RKO (cell line): ENCODE measurements around the gene PPFIBP2.
"Not testable (repeated sequence)": the region's sequence is repeated elsewhere in the genome, so short reads cannot be mapped to it uniquely, and the experiment has no call there.

ENCODE experiments used
- DNase-seq: peaks from one replicate; pipeline ENCODE4 v3.0.0-alpha.2; 2016; ENCODE audit warnings: low spot score

The PPFIBP2 gene

DNA sequence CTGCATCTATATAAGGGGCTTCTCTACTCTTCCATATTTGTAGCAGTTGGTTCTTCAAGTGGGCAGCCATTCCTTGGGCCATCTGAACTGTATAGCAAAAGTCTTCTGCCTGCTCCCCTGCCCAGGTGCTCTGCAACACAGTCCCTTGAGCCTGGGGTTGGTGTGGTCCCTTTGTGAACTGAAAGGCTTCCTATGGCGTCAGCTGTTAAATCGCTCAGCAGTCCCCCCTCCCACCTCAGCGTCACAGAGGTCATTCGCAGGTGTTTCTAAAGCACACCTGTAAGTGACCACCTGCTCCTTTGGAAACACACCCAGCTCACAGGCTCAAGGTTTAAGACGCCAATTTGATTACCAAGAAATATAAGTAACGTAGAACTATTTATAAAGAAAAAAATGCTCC lies 122.6 kb downstream of the PPFIBP2 start:
- DNase-seq = no peak

DNA sequence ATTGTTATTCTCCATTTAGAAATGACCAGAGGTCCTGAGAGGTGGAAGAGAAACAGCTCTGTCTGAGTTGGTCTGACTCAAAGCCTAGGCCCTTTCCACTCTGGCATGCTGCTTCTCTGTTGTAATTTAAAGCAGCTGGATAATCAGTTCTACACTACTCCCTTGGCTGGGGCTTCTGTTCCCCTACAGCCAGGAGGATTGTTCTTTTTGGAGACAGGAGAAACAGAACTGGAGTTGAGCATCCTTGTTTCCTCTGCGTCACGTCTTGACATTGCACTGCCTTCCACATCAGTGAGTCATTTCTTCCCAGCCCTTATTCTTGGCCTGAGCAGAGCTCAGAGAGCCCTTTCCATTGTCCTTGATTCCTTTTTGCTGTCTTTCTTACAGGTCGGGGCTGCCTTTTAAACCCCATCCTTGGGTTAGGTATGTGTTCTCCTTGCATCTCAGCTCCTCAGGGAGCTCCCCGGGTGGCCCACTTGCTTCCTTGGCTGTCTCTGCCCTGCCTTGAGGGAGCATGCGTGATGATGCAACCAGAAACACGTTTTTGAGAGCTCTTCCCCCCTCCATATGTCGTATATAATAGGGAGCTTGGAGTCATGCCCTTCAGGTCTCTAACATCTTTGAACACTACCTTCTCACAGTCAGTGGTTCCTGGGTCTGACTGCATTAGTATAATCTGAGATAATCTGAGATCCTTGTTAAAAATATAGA lies 123.8 kb downstream of the PPFIBP2 start:
- DNase-seq = no peak

DNA sequence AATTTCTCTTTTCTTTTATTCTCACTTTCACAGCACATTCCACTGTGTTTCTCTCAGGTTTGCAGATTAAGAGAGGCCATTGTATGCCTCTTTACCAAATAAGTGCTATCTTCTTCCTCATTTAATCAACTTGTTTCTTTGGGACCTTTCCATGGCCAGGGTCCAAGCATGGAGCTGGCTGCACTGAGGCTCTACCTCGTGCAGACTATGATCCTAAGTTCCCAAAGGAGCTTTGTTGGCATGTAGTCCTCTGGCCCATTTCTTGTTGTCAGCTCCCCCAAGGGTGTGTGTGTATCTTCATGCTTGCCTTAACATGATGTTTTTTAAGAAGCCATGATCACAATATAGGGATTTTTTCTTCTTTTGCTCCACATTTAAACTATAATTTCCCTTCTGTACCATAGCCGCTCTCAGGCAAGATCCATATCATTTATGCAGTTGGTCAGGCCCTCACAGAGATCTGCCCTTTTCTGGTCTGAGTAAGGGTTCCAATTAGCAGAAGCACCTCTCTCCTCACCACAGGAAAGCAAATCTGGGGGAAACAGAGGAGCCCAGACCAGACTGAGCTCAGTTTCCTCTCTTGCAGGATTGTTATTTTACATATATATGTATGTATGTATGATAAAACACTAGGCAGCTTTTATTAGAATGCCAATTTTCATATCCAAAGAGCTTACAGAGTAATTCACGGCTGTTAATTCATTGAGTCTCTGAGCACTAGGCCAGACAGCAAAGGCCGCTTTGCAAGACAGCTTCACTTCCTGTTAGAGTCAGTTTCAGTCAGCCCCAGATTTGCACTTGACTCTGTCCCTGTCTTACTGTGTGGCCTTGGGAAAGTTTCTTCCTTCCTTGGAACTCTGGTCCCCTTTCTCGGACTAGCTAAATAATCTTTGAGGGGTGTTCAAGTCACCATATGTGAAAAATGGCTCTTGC lies 125.2 kb downstream of the PPFIBP2 start:
- no peak for DNase-seq

GRCh38 chr11:7639643-7640025 lies 125.8 kb downstream of the PPFIBP2 start:
- DNase-seq = no peak

- no peak for DNase-seq
Measured at GRCh38 chr11:7640816-7641215, 127.0 kb downstream of the PPFIBP2 start.

- no peak for DNase-seq
Measured at GRCh38 chr11:7642747-7643146, 128.9 kb downstream of the PPFIBP2 start.

DNA sequence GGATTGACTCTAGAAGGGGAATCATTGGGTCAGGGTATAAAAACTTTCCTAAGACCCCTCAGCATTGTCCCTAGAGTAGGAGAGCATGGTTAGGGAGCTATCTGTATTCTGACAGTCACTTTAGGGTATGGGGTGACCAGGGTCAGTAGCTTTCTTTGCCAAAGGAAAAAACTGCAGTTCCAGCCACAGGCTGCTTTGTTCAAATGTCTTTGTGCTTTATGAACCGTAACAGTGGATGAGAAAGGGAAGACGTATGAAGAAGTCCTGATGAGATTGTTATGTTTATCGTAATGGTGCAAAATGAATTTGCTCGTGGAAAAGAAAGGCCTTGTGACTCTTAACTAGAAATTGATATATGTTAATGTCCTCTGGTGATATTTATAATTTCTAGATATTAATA lies 129.5 kb downstream of the PPFIBP2 start:
- DNase-seq = no peak

DNA sequence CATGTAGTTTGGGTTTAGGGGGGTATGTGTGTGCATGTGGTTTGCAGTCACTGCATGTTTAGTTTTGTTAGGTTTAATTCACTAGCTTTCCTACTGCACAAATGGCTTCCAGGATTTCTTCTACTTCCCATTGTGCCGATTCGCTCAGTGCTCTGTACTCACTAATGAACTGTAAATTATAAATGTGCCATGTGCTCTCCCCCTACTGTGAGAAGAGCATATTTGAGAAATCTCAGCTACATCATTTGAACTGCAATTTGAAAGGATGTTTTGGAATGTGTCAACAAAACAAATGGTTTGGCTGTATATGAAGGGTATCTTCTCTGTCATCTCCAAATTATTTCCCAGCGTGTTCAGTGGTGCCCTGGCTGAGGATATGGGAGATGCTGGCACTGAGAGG lies 131.4 kb downstream of the PPFIBP2 start:
- DNase-seq = no peak

DNA sequence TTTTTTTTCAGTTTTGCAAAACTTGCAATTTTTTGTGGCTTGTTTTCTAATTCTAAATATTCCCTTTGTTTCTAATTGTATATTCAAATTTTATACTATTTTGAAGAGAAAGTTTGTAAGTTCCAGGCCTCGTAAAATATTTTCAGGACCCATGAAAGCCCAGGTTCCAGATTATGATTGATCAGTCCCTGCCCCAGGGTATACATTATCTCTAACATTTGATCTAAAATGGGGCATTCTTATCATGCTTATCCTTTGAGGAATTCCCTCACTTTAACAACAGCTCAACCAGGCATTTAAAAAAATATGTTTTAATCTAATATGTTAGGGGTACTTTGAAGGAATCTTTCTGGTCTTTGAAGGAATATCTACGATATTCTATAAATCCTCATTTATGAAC lies 133.1 kb downstream of the PPFIBP2 start:
- DNase-seq = no peak

GRCh38 chr11:7648264-7648663 lies 134.5 kb downstream of the PPFIBP2 start:
- DNase-seq = no peak

- no peak for DNase-seq
Measured at GRCh38 chr11:7651140-7651551, 137.3 kb downstream of the PPFIBP2 start.

- no peak for DNase-seq
Measured at GRCh38 chr11:7651700-7652099, 137.9 kb downstream of the PPFIBP2 start.

- DNase-seq = no peak
Measured at GRCh38 chr11:7654195-7654705, 140.5 kb downstream of the PPFIBP2 start.

DNA sequence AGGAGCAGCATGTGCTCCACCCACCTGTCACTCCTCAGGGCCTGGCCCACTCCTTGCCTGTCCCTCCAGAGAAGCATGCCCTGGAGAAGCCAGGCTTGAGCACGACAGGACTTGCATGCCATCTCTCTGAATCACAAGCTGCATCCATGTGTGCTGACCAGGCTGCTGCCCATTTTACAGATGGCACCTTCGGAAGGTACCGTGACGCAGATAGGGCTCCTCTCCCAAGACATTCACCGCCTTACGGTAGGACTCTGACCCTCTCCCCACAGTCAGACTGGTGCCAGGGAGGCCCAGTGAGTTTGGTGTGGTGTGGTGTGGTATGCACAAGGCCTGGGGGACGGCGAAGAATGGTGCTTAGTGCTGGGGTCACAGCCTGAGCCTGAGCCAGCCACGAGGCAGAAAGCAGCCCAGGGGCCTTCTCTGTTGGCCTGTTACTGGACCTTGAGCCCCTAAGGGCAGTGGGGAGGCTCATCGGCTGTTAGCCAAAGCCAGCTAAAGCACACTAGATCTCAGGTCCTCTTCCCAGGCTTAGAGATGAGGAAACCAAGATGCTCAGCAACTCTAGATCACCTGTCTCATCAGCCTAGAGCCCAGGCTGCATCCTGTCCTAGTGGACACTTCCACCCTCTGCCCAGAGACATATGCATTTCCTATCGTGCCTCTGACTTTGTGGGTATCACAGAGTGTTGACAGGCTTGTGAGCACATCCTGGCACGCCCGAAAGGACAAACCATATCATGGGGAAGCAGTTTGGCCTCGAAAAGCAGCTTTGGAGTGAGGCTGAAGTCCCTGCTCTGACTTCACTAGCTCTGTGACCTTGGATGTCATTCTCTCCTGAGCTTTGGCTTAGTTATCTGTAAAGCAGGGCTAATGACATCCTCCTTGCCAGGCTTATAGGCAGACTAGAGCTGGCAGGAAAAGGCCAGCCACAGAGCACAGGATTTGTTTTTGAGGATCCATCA lies 141.7 kb downstream of the PPFIBP2 start:
- DNase-seq = no peak

DNA sequence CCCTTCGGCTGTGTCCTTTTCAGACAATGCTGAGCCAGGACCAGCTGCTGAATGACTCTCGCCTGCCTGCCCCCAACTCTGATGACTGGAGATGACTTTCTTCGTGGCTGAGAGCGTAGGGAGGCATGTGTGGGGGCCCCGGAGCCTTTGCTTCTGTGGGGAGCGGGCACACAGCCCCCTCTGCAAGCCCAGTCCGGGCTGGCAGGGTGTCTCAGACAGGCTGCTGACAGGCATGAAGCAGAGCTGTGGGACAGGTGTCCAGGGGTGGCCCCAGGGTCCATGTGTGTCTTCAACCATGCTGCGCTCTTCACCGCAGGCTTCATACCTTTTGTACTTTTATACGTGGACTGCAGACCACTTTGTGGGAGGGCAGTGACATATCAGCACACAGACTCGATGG lies 142.9 kb downstream of the PPFIBP2 start:
- DNase-seq = no peak

GRCh38 chr11:7657306-7658025 lies 143.7 kb downstream of the PPFIBP2 start:
- peak; percentile 36 for DNase-seq

DNA sequence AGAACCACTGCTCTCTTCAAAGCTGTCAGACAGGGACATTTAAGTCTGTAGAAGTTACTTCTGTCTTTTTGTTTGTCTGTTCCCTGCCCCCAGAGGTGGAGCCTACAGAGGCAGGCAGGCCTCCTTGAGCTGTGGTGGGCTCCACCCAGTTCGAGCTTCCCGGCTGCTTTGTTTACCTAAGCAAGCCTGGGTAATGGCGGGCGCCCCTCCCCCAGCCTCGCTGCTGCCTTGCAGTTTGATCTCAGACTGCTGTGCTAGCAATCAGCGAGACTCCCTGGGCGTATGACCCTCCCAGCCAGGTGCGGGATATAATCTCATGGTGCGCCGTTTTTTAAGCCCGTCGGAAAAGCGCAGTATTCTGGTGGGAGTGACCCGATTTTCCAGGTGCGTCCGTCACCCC lies 149.7 kb downstream of the PPFIBP2 start:
- not testable (repeated sequence) for DNase-seq

DNA sequence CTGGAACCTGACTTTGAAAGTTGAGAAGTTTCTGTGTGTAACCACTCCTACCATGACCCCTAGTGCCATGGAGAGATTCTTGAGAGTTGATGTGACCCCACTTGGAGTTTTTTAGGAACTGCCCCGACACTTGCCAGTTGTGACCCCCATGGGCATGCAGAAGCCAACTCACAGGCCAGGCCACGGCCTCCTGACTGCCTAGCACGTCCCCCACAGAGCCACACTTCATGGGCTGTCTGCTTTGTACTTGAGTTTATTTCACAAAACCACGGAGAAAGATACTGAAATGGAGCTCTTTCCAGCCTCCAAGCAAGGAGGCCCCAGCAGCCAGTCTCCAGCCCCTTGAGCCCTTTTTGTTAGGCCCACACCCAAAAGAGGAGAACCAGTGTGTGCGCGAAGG lies 151.1 kb downstream of the PPFIBP2 start:
- no peak for DNase-seq

GRCh38 chr11:7665473-7666291 lies 151.9 kb downstream of the PPFIBP2 start:
- peak; percentile 78 for DNase-seq

DNA sequence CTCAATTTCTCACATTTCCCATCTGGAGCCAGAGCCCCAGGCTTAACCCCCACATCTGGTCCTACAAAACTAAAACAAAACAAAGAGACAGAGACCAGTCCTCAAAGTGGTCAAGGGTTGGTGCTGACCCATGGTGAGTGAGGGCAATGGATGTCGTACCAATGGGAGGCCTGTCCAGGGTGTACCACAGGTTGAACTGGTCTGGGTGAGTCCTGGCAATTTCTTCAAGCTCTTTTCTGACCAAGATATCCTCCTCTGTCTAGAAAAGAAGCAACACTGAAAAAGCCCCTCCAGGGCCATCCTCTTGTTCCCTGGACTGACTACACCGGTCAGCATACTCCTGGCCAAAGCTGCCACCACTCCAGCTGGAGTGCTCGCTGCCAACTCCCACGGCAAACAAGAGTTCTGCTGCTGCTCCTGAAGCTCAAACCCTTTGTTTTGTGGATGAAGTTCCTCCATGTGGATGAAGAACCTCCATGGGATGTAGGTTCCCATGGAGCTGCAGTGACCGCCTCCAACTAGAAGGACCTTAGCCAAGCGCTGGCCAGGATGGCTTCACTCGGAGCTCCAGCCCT lies 152.6 kb downstream of the PPFIBP2 start:
- no peak for DNase-seq
